ENCODE results near the gene GREM1. TPM values are rescaled to one million over a fixed set of nuclear protein-coding genes. Genes with fewer than 3 reads are reported as not detected.

Gene GREM1
- total and polyA plus RNA-seq, 2 of the 4 experiments (the other 2 are of a cell fraction) = 848 to 852 TPM

DNA sequence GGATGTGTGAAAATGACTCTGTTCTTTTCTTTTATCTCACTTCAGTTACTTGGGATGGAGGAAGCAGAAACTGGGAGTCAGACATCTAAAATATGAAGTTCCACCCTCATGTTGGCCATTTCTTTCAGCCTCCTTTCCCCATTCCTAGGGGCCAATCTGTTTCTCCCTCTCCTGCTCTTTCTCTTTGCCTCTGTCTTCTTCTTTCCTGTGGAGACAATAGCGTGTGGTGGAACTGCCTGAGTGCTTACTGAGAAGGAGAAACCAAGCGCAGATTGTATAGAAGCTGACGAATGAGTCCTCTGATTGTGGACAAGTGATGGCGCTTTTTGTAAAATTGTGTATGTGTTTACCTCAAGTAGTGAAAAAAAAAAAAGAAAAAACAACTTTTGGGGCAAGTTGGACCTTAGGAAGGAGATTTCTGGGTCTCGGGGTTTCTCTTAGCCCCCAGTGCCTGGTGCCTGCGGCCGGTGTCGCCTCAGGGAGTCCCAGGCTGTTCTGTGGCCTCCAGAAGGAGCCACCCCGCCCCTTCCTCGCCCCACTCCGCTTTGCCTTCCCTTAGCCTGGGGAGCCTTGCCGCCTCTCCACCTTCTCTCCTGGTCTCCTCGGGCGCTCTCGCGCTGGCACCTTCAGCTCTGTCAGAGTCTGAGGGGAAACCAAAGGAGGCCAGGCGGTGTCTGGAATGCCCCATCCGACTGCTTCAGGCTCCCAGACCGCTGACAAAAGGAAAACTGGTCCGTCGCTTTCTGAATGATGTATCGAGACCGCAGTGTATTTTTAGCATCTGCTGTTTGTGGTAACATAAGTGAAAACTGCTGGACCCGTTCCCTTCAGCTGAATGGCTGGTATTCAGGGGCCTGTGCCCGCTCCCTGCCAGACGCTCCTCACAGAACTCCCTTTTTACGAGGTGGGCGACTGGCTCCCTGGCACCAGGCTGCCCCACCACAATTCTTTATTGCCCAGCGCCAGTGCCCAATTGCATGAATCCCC is 46.2 kb upstream of the GREM1 start (continued):
- TF ChIP-seq USF2 (IDR thresholded peaks at IDR 0.05; ENCODE audit: low read depth, low read length) (no peak), BHLHE40 (IDR thresholded peaks at IDR 0.05; ENCODE audit: low read depth, low read length) (no peak), RFX5 (IDR thresholded peaks at IDR 0.05; ENCODE audit: low read depth, low read length) (no peak)

DNA sequence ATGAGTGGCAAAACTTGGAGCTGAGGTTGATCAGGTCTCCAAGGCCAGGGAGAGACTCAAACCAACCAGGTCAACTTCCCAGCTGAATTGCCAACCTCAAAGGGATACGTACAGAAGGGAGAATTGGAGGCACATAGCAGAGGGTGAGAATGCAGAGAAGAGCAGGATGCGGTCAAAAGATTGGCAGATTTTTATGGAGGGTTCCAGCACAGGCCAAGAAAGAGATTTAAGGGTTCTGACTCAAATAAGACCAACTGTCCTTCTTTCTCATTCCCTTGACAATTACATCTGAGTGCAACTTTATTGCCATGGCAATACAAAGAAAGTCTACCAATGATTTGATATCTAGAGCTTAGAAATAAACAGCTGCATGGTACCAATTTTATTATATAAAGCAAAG is 43.1 kb upstream of the GREM1 start:
- in situ Hi-C loops (cut with MboI; ENCODE audit: low sequenced_read_pairs) = no loop called here
- H4K5ac ChIP-seq (ENCODE audit: low read depth, low read length) = no peak overlapping the region
- TF ChIP-seq FOS (IDR thresholded peaks at IDR 0.05; ENCODE audit: low read depth, low read length) (no peak), NFE2L2 (IDR thresholded peaks at IDR 0.05; ENCODE audit: low read depth, low read length) (no peak), RCOR1 (IDR thresholded peaks at IDR 0.05; ENCODE audit: insufficient replicate concordance, low read length) (no peak), MAFK (IDR thresholded peaks at IDR 0.05; ENCODE audit: low read depth, low read length) (no peak), CHD1 (IDR thresholded peaks at IDR 0.05; ENCODE audit: low read depth, low read length) (no peak), SMC3 (IDR thresholded peaks at IDR 0.05; ENCODE audit: low read depth, low read length) (no peak), POLR2A (IDR thresholded peaks at IDR 0.05; ENCODE audit: low read depth, low read length) (no peak), RFX5 (IDR thresholded peaks at IDR 0.05; ENCODE audit: low read depth, low read length) (no peak)
- TF ChIP-seq, protein P1, sequence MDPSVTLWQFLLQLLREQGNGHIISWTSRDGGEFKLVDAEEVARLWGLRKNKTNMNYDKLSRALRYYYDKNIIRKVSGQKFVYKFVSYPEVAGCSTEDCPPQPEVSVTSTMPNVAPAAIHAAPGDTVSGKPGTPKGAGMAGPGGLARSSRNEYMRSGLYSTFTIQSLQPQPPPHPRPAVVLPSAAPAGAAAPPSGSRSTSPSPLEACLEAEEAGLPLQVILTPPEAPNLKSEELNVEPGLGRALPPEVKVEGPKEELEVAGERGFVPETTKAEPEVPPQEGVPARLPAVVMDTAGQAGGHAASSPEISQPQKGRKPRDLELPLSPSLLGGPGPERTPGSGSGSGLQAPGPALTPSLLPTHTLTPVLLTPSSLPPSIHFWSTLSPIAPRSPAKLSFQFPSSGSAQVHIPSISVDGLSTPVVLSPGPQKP (IDR thresholded peaks at IDR 0.05; ENCODE audit: borderline replicate concordance, low read depth, low read length) = no peak
- TF ChIP-seq, protein P2, sequence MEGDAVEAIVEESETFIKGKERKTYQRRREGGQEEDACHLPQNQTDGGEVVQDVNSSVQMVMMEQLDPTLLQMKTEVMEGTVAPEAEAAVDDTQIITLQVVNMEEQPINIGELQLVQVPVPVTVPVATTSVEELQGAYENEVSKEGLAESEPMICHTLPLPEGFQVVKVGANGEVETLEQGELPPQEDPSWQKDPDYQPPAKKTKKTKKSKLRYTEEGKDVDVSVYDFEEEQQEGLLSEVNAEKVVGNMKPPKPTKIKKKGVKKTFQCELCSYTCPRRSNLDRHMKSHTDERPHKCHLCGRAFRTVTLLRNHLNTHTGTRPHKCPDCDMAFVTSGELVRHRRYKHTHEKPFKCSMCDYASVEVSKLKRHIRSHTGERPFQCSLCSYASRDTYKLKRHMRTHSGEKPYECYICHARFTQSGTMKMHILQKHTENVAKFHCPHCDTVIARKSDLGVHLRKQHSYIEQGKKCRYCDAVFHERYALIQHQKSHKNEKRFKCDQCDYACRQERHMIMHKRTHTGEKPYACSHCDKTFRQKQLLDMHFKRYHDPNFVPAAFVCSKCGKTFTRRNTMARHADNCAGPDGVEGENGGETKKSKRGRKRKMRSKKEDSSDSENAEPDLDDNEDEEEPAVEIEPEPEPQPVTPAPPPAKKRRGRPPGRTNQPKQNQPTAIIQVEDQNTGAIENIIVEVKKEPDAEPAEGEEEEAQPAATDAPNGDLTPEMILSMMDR (conservative IDR thresholded peaks at IDR 0.05; ENCODE audit: low read depth, low read length) = no peak

More for the DNA sequence above, 43.1 kb upstream of the GREM1 start:
- H2BK15ac ChIP-seq (ENCODE audit: low read depth, low read length) = no peak overlapping the region
- H3K9me1 ChIP-seq (ENCODE audit: insufficient read depth, low read length) = no peaks in the 10 kb centered on the region
- H3K14ac ChIP-seq (replicated peaks; ENCODE audit: low read depth, low read length) = no peak overlapping the region
- peaks cover 0 to 5% of the 10 kb centered on the region in 2 experiments; a peak in 1 of 4 replicates for H3K79me1 ChIP-seq (ENCODE audit: low read depth in 1 of 2, low read length in 2 of 2)
- peaks cover 11% of the 10 kb centered on the region for H3K4me1 ChIP-seq (ENCODE audit: control insufficient read depth, insufficient read depth, low read length)
- CTCF ChIA-PET = interaction anchor here (1.2 kb wide), 1 partner anchor 12 kb away, joined by 3 read pairs; no protein-coding TSS in a partner anchor
- no peak overlapping the region for H3K4ac ChIP-seq (ENCODE audit: low read depth, low read length)
- POLR2A ChIA-PET (ENCODE audit: unreplicated experiment) = no interaction called here
- BruUV-seq (replicated peaks) = no TSS peak
- dilution Hi-C loops (cut with HindIII; ENCODE audit: low sequenced_read_pairs, unreplicated experiment) = no loop called here
- H2BK20ac ChIP-seq (ENCODE audit: low read depth, low read length) = no peak overlapping the region
- H3K56ac ChIP-seq (ENCODE audit: extremely low read depth, insufficient read depth, low read length) = no peak overlapping the region
- intact Hi-C loops (cut with micrococcal nuclease) = loop anchor here (2.0 kb wide), 1 partner anchor 34 kb away; no protein-coding TSS in a partner anchor
- H4K20me1 ChIP-seq (ENCODE audit: insufficient read depth, low read length) = no peaks in the 10 kb centered on the region
- H3K9ac ChIP-seq (ENCODE audit: low read depth, low read length) = no peak overlapping the region
- ATAC-seq (ENCODE audit: low read depth) = no peak
- no peak overlapping the region for H3K4me3 ChIP-seq (ENCODE audit: insufficient read depth, low read depth, low read length)
- no peak overlapping the region for H2AFZ ChIP-seq (replicated peaks; ENCODE audit: low read length, poor library complexity)
- H2BK120ac ChIP-seq (ENCODE audit: low read depth, low read length) = no peak overlapping the region
- H3K23ac ChIP-seq (ENCODE audit: low read depth, low read length) = no peak overlapping the region
- no peaks in the 10 kb centered on the region for H3K27me3 ChIP-seq (ENCODE audit: control insufficient read depth, insufficient read depth, low read length)
- H2AK5ac ChIP-seq (ENCODE audit: low read depth, low read length) = peak overlapping the region; percentile 51
- no peaks in the 10 kb centered on the region for H3K36me3 ChIP-seq (ENCODE audit: control insufficient read depth, insufficient read depth, low read length)
- no peak overlapping the region for H2BK5ac ChIP-seq (ENCODE audit: low read depth, low read length, poor library complexity, severe bottlenecking)
- H3K27ac ChIP-seq (ENCODE audit: insufficient read depth, low read length) = no peak overlapping the region
- no peaks in the 10 kb centered on the region for H3K9me3 ChIP-seq (ENCODE audit: control insufficient read depth, insufficient read depth, low read length)
- H4K91ac ChIP-seq (ENCODE audit: insufficient read depth, low read depth, low read length) = no peak overlapping the region; the same call in 1 of the 2 replicates
- no peak overlapping the region for H3K4me2 ChIP-seq (ENCODE audit: low read depth, low read length)
- no peak overlapping the region for H4K8ac ChIP-seq (ENCODE audit: low read depth in 2 of 2, low read length in 2 of 2)
- DNase-seq = no peak
- H2AK9ac ChIP-seq (replicated peaks; ENCODE audit: low read depth, low read length, poor library complexity) = no peak overlapping the region
- WGBS, 2 experiments (ENCODE audit: extremely low coverage in 2 of 2, insufficient read length in 1 of 2) = 100% methylated on average over 1 of the region's 2 CpGs; no CpG with 5 or more reads in 1 of the 2 experiments
- peak overlapping the region; percentile 54; the same call in 1 of the 2 replicates for H3K18ac ChIP-seq (ENCODE audit: low read depth, low read length)
